ENCODE results near the gene DHPS.
A peak's percentile ranks its signal among the peaks of the same experiment; 100 is the strongest.
"Not testable (repeated sequence)": the region's sequence is repeated elsewhere in the genome, so short reads cannot be mapped to it uniquely, and the experiment has no call there.

DHPS gene

DNA sequence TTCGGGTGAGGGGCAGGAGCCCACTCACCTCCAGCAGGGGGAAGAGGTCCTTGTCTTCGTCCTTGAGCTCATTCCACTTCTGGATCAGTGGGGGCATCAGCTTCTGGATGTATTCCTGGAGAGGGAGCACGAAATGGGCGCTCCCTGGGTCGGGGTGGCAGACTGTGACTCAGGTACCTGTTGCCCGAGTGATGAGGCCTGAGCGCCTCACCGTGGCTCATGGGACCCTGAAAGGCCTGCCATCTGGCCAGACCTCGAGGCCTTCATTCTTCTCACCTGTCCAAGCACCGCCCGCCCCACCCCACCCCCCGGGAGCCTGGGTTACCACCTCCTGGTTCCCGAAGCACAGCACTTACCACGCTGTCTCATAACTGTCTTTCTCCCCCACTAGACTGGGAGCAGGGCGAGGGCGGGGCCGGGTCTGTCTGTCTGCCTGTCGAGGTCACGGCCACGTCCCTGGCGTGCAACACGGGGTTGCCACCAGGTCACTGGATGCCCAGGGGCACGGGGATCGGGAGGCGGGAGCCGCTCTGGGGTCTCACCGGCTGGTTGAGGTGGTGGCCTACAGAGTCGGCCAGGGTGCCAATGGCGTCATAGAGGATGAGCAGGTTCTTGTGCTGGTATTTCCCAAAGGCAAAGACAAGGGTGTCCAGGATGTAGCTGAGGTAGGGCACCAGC lies 24.1 kb upstream of the DHPS start:
- DNase-seq (ENCODE audit: low spot score), result no peak

DNA sequence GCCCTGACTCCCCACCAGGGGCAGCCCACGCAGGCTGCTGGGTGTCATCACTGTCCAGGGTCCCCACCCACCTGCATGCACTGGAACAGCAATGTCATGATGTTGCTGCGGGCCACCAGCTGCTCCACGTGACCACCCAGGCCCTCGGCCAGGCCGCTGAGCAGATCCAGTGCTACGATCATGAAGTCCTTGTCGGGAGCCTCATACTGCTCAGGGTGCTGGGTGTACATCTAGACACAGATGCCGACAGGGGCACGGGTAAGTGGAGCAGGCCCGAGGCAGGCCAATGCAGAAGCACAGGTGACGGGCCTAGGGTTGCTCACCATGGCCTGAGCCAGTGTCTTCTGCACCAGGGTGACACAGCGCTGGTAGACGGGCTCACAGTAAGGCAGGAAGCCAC lies 23.5 kb upstream of the DHPS start:
- no peak for DNase-seq (ENCODE audit: low spot score)

DNA sequence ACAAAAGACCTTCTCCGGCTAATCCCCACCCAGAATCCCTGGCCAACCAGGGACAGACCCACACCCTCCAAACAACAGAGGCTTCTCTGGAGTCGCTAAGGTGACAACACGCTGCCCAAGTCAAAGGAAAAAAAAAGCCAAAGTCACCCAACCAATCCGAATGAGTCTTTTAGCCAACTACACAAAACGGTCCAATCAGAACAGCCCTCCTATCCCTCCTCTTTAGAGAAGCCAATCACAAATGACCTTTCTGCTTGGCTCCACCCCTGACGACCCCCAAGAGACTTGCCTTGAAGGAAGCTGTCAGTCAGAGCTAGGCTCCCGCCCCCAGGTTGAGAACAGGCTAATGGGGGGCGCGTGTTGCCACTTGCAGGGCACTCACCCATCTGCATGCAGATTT lies 21.4 kb upstream of the DHPS start:
- peak; percentile 58 for DNase-seq (ENCODE audit: low spot score)

DNA sequence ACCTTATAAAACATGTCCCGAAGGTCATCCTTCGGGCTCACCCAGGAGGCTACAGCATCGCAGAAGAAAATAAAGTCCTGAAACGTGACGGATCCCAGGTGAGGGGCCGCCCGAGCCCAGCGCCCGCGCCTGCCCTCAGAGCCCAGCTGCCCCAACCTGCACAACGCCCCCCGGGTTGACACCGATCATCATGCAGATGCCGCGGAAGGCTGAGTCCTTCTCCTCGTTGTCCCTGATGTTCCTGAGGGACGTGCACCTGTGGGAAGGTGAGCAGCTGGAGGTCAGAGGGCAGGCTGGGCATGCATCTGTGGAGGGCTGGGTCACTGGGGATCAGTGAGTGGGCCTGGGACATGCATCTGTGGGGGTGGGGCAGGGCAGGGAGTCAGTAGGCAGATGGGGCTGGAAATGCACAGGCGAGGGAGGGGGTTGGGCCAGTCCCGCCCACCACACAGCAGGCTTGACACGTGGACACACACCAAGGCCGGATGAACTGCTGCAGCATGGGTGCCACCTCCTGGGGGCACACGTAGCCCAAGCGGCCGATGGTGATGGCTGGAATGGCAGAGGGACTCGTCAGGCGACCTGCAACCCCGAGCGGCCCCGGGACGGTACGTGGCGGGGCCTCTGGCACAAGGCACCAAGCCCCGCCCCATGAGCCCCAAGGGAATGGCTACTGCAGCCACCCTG lies 20.1 kb upstream of the DHPS start:
- DNase-seq (ENCODE audit: low spot score), result no peak

DNA sequence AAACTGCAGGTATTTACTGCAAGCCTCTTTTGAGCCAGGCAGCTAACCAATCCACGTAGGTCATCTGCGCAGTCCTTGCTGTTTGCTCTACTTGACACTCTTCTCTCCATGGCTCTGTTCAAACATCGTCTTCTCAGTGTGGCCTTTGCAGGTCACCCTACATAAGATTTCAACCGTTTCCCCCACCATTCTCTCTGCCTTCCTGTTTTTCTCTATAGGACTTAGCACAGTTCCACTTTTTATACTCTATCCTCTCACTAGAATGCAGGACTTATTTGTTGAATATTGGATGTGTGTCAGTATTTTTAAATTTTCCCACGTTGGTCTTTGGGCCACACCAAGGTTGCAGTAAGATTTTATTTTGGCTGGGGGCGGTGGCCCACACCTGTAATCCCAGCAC lies 16.5 kb upstream of the DHPS start:
- DNase-seq (ENCODE audit: low spot score), result no peak

DNA sequence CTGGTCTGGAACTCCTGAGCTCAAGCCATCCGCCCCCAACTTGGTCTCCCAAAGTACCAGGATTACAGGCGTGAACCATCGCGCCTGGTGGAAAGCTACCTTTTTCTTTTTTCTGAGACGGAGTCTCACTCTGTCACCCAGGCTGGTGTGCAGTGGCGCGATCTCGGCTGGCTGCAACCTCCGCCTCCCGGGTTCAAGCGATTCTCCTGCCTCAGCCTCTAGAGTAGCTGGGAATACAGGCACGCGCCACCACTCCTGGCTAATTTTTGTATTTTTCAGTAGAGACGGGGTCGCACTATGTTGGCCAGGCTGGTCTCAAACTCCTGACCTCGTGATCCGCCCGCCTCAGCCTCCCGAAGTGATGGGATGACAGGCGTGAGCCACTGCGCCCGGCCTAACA lies 15.7 kb upstream of the DHPS start:
- not testable (repeated sequence) for DNase-seq (ENCODE audit: low spot score)

DNA sequence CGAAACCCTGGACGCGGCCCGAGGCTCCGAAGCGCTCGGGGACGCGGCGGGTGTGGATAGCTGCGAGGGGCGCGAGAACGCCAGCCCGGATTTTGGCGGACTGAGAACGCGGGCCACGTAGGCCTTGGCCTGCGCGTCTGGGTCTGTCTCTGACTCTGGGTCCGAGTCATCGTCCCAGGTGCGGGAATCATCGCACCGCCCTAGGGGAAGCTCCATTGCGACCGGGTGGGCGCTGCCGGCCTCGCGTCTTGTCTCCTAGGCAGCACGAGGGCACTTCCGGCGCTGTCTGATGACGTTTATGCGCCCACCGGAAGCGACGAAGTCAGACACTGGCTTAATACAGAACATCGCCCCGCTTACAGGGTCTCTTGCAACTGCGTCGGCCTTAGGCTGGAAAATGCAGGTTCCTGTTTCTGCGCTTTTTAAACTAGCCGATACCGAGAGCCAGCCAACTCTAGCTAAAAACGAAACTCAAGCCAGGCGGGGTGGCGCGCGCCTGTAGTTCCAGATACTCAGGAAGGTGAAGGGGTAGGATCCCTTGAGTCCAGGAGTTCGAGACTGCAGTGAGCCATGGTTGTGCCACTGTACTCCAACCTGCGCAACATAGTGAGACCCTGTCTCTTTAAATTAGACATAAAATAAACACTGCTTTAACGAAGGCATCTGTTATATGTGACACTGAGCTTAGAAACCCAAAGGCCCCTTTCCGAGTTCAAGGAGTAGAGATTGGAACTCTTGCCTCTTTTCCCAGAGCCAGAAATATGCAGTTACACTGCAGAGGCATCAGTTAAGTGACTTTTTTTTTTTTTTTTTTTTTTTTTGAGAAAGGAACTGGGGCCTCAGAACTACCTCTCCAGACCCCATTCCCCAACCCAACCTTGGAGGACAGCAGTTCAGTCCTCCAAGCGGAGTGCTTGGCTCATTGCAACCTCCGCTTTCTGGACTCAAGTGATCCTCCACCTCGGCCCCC lies 15.0 kb upstream of the DHPS start, which contains the start of gene FBXW9:
FBXW9 (minus strand) TSS at position 266 of the 970 bp plus-strand sequence; CDS start at position 216, 50 bp downstream.
- peak; percentile 97 for DNase-seq (ENCODE audit: low spot score)

DNA sequence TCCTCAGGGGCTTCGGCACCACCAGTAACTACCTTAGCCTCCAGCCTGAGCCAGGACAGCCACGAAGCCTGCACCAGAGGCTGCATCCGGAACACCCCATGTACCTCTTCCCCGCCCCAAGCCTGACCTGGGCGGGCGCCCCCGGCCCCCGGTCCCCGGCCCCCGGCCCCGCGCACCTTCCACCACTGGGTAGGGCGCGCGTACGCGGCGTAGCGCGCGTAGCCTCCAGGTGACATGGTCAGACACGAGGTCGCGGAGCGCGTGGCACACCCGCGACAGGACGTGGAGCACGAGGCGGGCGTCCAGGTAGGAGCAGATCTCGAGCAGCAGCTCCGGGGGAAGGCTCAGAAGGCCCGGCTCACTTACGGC lies 14.3 kb upstream of the DHPS start:
- no peak for DNase-seq (ENCODE audit: low spot score)

DNA sequence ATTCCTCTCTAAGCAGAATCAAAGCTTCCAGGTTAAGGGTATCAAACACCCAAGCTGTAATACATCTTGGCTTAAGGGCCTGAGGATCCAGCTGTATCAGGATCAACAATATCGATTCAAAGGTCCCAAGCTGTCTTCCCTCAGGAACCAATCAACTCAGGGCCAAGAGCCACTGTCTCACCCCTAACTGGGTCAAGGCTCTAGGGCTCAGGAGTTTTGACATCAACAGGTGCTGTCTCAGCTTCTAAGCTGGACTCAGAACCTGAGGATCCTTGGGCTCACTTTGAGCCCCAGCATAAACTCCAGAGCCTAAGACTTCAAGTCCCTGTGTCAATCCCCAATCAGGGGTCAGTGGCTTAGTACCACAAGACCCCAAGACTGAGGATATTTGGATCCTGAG lies 13.8 kb upstream of the DHPS start:
- DNase-seq (ENCODE audit: low spot score), result no peak

DNA sequence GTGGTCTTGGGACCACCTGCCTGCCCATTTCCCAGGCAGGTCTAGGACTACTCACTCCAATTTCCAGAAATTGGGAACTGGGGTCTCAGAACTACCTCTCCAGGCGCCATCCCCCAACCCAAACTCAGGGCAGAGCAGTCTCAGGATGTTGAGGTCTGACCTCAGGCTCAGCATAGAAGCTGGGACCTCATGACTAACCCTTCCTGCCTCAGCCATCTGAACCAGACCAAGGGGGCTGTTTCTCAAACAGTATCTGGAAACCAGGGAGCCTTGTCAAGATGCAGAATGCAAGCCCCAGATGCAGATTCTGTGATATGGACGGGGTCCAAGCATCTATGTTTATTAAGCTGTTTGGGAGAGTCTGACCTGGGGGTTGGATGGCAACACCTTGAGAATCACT lies 13.4 kb upstream of the DHPS start:
- DNase-seq (ENCODE audit: low spot score), result no peak

DNA sequence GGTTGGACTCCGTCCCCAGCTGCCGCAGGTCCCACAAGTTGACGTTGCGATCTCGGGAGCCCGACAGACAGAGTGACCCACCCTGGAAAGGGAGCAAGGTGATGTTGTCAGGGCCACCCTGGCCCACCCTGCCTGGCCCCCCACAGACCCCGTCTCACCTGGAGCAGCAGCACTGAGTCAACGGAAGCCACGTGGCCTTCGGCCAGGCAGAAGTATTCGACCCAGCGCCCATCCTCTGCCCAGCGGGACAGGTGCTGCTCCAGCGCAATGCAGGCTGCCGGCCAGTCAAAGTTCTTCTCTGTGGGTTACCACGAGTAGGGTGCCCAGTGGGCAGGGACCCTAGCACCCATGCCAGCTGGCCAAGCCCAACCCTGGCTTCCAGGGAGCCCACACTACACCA lies 13.0 kb upstream of the DHPS start:
- no peak for DNase-seq (ENCODE audit: low spot score)

DNA sequence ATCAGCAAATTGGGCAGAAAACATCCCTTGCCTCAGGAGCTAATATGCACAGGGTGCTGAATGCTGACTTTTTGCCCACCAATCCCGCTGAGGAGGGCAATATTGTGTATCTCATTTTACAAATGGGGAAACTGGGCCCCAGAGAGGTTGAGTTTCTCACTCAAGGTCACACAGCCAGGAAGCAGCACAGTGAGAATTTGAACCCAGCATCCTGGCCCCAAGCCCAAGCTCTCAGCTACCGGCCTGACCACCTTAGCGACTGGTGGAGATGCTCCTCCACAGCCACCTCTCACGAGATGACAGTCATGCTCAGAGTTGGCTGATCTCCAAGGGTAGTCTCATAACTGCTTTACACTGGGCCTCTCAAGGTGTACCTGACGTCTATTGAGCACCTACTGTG lies 11.3 kb upstream of the DHPS start:
- no peak for DNase-seq (ENCODE audit: low spot score)

DNA sequence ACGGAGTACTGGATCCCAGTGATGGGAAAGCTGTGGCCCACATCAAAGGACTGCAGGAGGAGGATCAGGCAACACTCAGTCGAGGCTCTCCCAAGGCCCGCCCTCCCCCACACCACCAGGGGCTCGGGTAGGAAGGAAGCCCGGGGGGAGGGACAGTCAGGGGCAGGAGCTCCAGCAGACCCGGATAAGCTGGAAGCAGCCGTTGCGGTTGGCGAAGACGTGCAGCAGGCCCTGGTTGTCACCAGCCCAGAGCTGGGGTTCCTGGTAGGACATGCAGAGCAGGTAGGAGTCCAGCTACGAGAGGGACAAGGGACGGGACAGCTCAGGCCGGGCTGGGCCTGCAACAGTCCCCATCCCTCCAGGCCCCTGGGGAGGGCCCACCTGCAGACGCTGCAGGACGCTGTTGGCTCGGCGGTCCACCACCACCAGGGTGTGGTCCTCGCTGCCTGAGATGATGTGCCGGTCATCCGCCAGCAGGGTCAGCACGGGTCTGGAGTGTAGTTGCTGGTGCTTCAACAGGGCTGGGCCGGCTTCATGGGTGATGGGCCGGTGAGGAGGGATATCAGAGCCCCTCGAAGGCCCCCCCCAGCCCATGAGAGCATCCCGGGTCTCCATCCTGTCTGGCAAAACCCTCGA lies 8.0 kb upstream of the DHPS start:
- DNase-seq (ENCODE audit: low spot score), result no peak

DNA sequence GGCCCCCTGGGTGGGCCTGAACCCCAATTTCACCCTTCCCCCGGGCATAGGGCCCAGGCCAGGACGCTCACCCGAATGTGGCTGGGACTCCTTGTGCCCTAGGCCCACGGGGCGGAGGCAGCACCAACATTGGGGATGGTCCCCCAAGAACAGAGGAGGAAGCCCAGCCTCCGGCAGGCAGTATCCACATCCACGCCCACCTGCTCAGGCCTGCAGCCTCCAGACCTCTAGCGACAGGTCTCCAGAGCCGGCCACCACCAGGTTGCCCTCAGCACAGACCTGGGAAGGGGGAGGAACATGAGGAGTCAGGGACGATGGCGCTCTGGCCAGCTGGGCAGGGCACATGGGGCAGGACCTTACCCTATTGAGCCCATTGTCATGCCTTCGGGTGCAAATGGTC lies 7.3 kb upstream of the DHPS start:
- DNase-seq (ENCODE audit: low spot score), result no peak

DNA sequence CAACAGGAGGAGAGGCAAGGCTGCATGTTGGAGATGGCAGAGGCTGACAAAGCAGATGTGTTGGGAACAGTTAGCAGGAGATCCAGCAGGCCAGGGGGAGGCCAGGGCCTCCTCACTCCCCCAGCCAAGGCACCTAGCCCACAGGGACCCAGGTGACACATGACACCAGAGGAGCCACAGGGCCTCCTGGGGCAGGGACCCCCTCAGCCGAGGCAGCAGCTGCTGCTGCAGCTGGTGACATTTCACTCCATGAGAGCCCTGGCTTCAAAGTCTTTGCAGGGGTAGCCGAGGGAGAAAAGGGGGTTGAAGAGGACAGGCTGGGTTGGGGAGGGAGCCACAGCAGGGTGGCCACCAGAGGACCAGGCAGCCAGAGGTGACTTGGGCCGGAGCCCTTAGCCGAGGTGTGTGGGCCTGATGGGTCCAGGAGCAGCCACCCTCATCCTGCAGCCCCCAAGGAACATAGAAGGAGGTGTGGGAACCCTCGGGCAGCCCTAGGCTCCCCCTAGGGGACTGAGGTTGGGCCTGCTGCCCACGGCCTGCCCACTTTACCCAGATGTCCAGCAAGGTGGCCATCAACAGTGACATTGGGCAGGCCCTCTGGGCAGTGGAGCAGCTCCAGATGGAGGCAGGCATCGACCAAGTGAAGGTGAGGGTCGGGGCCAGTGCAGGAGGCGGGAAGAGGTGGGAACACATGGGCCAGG lies 6.0 kb upstream of the DHPS start, which contains the start of gene GNG14:
GNG14 (plus strand) TSS at position 503 of the 701 bp plus-strand sequence; CDS start at position 554, 51 bp downstream.
- DNase-seq (ENCODE audit: low spot score), result no peak

DNA sequence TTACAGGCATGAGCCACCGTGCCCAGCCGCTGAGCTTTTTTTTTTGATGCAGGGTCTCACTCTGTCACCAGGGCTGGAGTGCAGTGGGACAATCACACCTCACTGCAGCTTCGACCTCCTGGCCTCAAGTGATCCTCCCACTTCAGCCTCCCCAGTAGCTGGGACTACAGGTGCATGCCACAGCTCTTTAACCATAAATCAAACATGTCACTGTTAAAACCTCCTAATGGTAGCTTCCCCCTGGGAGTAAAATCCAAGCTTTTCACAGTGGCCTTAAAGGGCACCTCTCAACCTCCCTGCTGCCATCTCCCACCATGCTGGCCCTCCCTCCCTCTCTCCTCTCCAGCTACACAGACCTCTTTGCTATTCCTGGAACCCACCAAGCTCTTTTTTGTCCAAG lies 4.2 kb upstream of the DHPS start:
- DNase-seq (ENCODE audit: low spot score), result no peak

DNA sequence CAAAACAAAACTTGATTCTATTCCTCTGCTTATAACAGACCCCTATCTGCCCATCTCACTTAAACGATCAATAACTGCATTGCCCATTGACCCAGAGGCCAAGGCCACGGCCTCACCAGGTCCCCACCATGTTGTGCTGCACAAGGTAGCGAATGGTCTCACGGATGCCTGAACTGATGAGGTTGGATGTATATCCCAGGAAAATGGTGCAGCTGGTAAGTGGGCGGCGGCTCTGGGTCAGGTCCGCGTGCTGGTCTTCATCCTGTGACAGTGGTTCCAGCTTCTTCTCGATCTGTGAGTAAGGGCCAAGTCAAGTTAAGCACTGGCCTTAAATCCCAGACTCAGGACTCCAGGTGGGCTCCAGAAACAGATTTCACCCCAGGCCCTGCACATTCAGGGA lies 1.6 kb downstream of the DHPS start:
- no peak for DNase-seq (ENCODE audit: low spot score)

DNA sequence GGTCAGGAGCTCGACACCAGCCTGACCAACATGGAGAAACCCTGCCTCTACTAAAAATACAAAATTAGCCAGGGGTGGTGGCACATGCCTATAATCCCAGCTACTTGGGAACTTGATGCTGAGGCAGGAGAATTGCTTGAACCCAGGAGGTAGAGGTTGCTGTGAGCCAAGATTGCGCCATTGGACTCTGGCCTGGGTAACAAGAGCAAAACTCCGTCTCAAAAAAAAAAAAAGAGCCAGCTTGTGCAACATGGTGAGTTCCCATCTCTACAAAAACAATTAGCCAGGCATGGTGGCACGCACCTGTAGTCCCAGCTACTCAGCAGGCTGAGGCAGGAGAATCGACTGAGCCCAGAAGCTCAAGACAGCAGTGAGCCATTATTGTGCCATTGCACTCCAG lies 3.6 kb downstream of the DHPS start:
- not testable (repeated sequence) for DNase-seq (ENCODE audit: low spot score)

DNA sequence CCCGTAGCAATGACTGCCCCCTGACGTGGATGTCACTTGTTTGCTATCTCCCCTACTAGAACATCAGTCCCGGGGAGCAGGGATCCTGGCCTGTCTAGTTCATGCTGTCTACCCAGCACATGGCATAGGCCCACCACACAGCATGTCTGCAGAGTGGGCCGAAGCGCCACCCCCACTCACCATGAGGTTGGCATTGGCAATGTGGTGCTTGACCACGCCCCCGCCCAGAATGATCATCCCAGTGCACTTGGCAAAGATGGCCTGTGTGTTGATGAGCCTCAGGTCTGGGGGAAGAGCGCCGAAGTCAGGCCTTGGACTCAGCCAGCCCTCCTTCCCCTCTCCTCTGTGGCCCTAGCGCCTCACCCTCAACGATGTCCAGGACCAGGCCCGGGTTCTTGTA lies 4.8 kb downstream of the DHPS start:
- no peak for DNase-seq (ENCODE audit: low spot score)

DNA sequence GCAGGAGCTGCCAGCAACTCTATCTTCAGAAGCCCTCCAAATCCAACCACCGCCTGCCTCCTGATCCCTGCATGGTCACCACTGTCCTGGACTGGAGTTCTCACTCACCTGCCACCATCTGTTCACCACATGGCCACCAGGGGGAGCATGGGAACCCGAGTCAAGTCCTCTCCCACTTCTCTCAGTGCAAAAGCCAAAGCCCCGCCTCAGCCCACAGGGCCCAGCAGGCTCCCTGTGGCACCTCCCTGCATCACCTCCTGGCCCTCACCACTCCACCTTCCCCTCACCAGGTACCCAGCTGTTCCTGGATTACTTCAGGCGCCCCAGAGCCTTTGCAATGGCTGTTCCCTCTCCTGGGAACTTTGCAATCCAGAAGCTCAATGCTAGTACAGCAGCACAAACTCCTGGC lies 5.3 kb downstream of the DHPS start:
- DNase-seq (ENCODE audit: low spot score), result peak; percentile 88

DNA sequence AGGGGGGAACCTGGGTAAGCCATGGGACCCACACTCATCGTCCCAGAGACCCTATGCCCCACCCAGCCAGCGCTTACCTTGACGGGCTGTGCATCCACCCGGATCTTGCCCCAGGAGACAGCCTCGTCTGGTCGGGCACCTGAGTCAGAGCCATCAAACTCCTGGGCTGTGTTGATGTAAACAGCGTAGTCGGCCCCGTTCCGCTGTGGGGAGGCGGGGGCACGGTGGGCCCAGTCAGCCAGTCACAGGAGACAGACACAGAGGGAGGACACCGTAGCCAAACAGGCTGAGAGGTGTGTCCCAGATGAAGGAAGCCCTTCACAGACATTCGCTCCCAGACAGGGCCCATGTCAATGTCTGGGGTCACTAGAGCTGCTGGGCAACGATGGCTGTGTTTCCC lies 5.7 kb downstream of the DHPS start:
- DNase-seq (ENCODE audit: low spot score), result no peak

DNA sequence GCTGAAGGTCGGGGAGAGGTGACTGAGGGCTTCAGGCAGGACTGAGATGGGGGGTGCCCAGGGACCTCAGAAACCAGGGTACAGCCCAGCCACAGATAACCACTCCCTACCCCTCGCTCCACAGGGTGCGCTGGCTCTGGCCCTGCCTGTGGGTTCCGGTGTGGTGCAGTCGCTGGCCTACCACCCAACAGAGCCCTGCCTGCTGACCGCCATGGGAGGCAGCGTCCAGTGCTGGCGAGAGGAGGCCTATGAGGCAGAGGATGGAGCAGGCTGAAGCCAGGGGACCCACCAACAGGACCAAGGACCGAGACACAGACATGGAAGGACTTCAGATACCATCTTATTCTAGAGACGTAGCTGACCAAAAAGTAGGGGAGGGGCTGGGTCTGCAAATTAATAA lies 6.3 kb downstream of the DHPS start:
- DNase-seq (ENCODE audit: low spot score), result no peak
